Fibroblast of lung (primary cell): ENCODE data around the gene PPM1H. TPM values are rescaled to one million over a fixed set of nuclear protein-coding genes. Genes with fewer than 3 reads are reported as not detected.

Source experiments
- DNase-seq, 2 donors: peaks; one replicate each; pipeline versions ENCODE4 v3.0.0 to v3.0.0-alpha.2; 2010; ENCODE audit warnings: low read depth in 2 of 2
- H2AFZ ChIP-seq: 2 replicates; pipeline ENCODE4 v1.5.1; 2012; ENCODE audit warnings: low read length, control low read depth, inconsistent platforms
- H3K27ac ChIP-seq: 2 replicates; pipeline ENCODE4 v1.5.1; 2011; ENCODE audit warnings: low read length, control low read depth; ENCODE audit not compliant: insufficient read depth
- H3K27me3 ChIP-seq: 2 replicates; pipeline ENCODE4 v1.5.1; 2011; ENCODE audit warnings: mild to moderate bottlenecking, low read length; ENCODE audit not compliant: control insufficient read depth, insufficient read depth
- H3K36me3 ChIP-seq: 2 replicates; pipeline ENCODE4 v1.5.1; 2011; ENCODE audit warnings: low read length; ENCODE audit not compliant: control insufficient read depth, insufficient read depth
- H3K4me1 ChIP-seq: 2 replicates; pipeline ENCODE4 v1.5.1; 2011; ENCODE audit warnings: low read length; ENCODE audit not compliant: control insufficient read depth, insufficient read depth; ENCODE audit errors: extremely low read depth
- H3K4me2 ChIP-seq: 2 replicates; pipeline ENCODE4 v1.5.1; 2011; ENCODE audit warnings: low read length, control low read depth; ENCODE audit not compliant: insufficient read depth; ENCODE audit errors: extremely low read depth
- H3K4me3 ChIP-seq, 4 experiments: fragments of 200-600 bp in 1 of 4; sonication (generic) in 1 of 4; replicated peaks in 1 of 4; 2 replicates each; pipeline ENCODE4 v1.5.1; 2011 to 2016; ENCODE audit warnings: low read length in 4 of 4, low read depth in 3 of 4, mild to moderate bottlenecking in 3 of 4, control low read depth in 2 of 4, inconsistent platforms in 1 of 4, mixed read lengths in 1 of 4; ENCODE audit not compliant: insufficient read depth in 1 of 4; ENCODE audit errors: control extremely low read depth in 1 of 4
- H3K79me2 ChIP-seq: 2 replicates; pipeline ENCODE4 v1.5.1; 2012; ENCODE audit warnings: mild to moderate bottlenecking, low read length, inconsistent platforms; ENCODE audit not compliant: control insufficient read depth, insufficient read depth
- H3K9ac ChIP-seq: 2 replicates; pipeline ENCODE4 v1.5.1; 2011; ENCODE audit warnings: mild to moderate bottlenecking, low read length, control low read depth; ENCODE audit not compliant: insufficient read depth
- H3K9me3 ChIP-seq: 2 replicates; pipeline ENCODE4 v1.5.1; 2012; ENCODE audit warnings: low read depth, low read length; ENCODE audit not compliant: control insufficient read depth, insufficient read depth
- H4K20me1 ChIP-seq: 2 replicates; pipeline ENCODE4 v1.5.1; 2011; ENCODE audit warnings: low read length; ENCODE audit not compliant: control insufficient read depth, insufficient read depth; ENCODE audit errors: extremely low read depth
- EZH2 ChIP-seq: IDR thresholded peaks from 2 replicates; pipeline ENCODE4 v1.5.1; 2012; ENCODE audit warnings: low read length, control low read depth, mild to moderate bottlenecking; ENCODE audit errors: missing control alignments
- polyA plus RNA-seq, 2 donors: library from polyadenylated mRNA; depleted of rRNA in 1 of 2; stranded (reverse) in 1 of 2; unstranded in 1 of 2; fragments of >200 nt; gene quantifications; 2 replicates each; pipeline ENCODE4 v1.2.1, GENCODE V29; 2011 to 2012; ENCODE audit warnings: missing spikeins in 1 of 2
- total RNA-seq: library from RNA; depleted of rRNA; stranded (reverse); fragments of >200 nt; gene quantifications from 2 replicates; pipeline ENCODE4 v1.2.1, GENCODE V29; 2014
- TF ChIP-seq, protein P1 (sequence below), 2 donors: IDR thresholded peaks in 1 of 2; conservative IDR thresholded peaks in 1 of 2; 1 replicate in 1 of 2; 2 replicates in 1 of 2; pipeline ENCODE4 v1.5.1; 2011 to 2012; ENCODE audit warnings: low read length in 2 of 2, control low read depth in 1 of 2, inconsistent platforms in 1 of 2, low read depth in 1 of 2, mild to moderate bottlenecking in 1 of 2

The PPM1H gene
- total and polyA plus RNA-seq, 2 donors (not counting 1 experiment from before 2014, with no cell fraction given), result 0.57 to 3.1 TPM

DNA sequence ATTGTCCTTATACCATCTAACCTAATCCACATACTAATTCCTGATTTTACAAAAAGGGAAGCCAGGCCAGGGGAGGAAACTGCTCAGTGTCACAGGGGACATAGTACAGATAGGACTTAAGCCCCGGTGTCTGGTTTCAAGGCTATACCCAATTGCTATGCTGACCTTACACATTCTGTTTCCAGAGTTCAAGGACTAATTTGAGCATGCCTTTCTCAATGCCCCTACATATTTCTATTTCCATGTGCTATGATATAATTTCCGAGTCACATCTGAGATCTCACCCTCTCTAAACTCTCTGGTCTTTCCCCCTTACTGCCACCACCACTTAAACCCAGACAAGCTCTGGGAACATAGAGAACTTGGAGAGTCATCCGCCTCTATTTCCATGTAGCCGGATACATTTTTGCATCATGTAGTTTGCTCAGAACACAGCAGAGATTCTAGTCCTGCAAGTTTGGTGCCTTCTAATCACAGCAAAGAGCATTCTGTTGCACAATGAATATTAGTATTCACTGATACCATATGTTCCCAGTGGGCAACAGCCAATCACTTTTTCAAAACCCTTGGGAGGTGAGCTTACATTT is 34.2 kb downstream of the PPM1H start:
- no peaks in the 10 kb centered on the region for H3K79me2 ChIP-seq
- H3K4me2 ChIP-seq, result no peak overlapping the region
- no peak for TF ChIP-seq EZH2
- TF ChIP-seq, protein P1, sequence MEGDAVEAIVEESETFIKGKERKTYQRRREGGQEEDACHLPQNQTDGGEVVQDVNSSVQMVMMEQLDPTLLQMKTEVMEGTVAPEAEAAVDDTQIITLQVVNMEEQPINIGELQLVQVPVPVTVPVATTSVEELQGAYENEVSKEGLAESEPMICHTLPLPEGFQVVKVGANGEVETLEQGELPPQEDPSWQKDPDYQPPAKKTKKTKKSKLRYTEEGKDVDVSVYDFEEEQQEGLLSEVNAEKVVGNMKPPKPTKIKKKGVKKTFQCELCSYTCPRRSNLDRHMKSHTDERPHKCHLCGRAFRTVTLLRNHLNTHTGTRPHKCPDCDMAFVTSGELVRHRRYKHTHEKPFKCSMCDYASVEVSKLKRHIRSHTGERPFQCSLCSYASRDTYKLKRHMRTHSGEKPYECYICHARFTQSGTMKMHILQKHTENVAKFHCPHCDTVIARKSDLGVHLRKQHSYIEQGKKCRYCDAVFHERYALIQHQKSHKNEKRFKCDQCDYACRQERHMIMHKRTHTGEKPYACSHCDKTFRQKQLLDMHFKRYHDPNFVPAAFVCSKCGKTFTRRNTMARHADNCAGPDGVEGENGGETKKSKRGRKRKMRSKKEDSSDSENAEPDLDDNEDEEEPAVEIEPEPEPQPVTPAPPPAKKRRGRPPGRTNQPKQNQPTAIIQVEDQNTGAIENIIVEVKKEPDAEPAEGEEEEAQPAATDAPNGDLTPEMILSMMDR (conservative IDR thresholded peaks at IDR 0.05 in 1 of 2, IDR thresholded peaks at IDR 0.05 in 1 of 2; ENCODE audit: low read depth in 1 of 2, low read length in 2 of 2), result no peak
- DNase-seq, result peak in 1 of 2 donors; percentile 21
- no peaks in the 10 kb centered on the region for H3K27me3 ChIP-seq
- H3K36me3 ChIP-seq, result no peaks in the 10 kb centered on the region
- H3K4me3 ChIP-seq, result no peak overlapping the region
- no peaks in the 10 kb centered on the region for H3K9me3 ChIP-seq
- H4K20me1 ChIP-seq, result no peaks in the 10 kb centered on the region
- no peak overlapping the region for H2AFZ ChIP-seq
- no peak overlapping the region for H3K27ac ChIP-seq
- H3K9ac ChIP-seq, result no peak overlapping the region
- H3K4me1 ChIP-seq, result no peaks in the 10 kb centered on the region

DNA sequence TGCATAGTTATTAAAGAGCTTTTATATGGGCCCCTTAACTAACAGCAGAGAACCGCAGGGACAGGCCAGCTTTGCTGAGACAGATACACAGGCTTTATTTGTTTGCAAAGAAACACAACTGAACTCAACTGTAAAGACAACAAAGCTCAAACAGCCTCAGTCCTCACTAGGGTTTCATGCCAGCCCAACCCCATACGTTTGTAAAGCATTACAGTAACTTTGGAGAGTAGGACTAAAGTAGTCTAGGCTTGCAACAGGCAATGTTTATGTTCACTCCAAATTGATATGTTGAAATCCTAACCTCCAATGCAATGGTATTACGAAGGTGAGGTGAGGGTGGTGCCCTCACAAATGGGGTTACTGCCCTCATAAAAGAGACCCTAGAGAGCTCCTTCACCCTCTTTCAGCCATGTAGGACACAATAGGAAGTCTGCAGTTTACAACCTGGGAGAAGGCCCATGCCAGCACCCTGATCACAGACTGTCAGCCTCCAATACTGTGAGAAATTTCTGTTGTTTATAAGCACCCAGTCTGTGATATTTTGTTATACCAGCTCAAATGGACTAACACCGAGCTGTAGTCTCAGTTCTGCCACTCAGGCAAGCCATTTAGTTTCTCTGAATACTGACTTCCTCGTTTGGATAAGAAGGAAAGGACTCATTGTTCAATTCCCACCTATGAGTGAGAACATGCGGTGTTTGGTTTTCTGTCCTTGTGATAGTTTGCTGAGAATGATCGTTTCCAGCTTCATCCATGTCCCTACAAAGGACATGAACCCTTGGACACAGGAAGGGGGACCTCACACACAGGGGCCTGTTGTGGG is 35.2 kb downstream of the PPM1H start:
- no peaks in the 10 kb centered on the region for H3K4me1 ChIP-seq
- H3K27ac ChIP-seq, result no peak overlapping the region
- no peak overlapping the region for H3K4me3 ChIP-seq
- DNase-seq, result no peak
- no peaks in the 10 kb centered on the region for H4K20me1 ChIP-seq
- no peak overlapping the region for H2AFZ ChIP-seq
- H3K4me2 ChIP-seq, result no peak overlapping the region
- no peaks in the 10 kb centered on the region for H3K9me3 ChIP-seq
- H3K9ac ChIP-seq, result no peak overlapping the region
- H3K27me3 ChIP-seq, result no peaks in the 10 kb centered on the region
- no peaks in the 10 kb centered on the region for H3K36me3 ChIP-seq
- no peak for TF ChIP-seq EZH2
- TF ChIP-seq, protein P1 (conservative IDR thresholded peaks at IDR 0.05 in 1 of 2, IDR thresholded peaks at IDR 0.05 in 1 of 2; ENCODE audit: low read depth in 1 of 2, low read length in 2 of 2), result no peak
- H3K79me2 ChIP-seq, result no peaks in the 10 kb centered on the region

DNA sequence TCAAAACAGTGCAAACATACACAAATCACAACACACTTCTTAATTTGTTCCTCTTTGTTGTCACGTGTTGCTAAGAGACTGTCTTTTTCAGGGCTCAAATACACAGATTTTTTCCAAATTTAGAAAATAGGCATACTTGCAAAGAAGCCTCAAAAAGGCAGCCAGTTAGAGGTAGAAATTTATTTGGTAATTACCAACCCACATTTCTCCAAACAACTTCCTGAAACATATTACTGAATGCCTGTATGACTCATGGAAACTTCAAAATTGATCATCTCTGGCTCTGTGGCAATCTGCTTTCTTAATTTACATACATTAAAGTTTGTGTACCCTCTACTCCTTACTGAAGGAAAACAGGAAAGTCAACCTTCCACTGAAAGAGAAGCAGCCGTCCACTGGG is 36.4 kb downstream of the PPM1H start:
- H4K20me1 ChIP-seq, result no peaks in the 10 kb centered on the region
- no peaks in the 10 kb centered on the region for H3K4me1 ChIP-seq
- no peak overlapping the region for H3K27ac ChIP-seq
- TF ChIP-seq, protein P1 (conservative IDR thresholded peaks at IDR 0.05 in 1 of 2, IDR thresholded peaks at IDR 0.05 in 1 of 2; ENCODE audit: low read depth in 1 of 2, low read length in 2 of 2), result no peak
- TF ChIP-seq EZH2, result no peak
- peak in 1 of 2 donors; percentile 3 for DNase-seq
- H2AFZ ChIP-seq, result no peak overlapping the region
- H3K9ac ChIP-seq, result no peak overlapping the region
- H3K79me2 ChIP-seq, result no peaks in the 10 kb centered on the region
- no peak overlapping the region for H3K4me2 ChIP-seq
- no peaks in the 10 kb centered on the region for H3K36me3 ChIP-seq
- H3K4me3 ChIP-seq, result no peak overlapping the region
- no peaks in the 10 kb centered on the region for H3K27me3 ChIP-seq
- no peaks in the 10 kb centered on the region for H3K9me3 ChIP-seq
